Right lobe of liver (tissue), 6 donors: ENCODE measurements around the gene MKRN2OS. TPM values are rescaled to one million over a fixed set of nuclear protein-coding genes. Genes with fewer than 3 reads are reported as not detected.
A peak's percentile ranks its signal among the peaks of the same experiment; 100 is the strongest.

ENCODE experiments used
- ATAC-seq, 4 donors: fragments of 200-7000 bp; cut with Tn5 transposase; one replicate each; pipeline ENCODE4 v1.9.1; 2020; ENCODE audit warnings: mild to moderate bottlenecking in 4 of 4, moderate library complexity in 4 of 4
- DNase-seq, 3 donors: peaks; one replicate each; pipeline ENCODE4 v3.0.0-alpha.2; 2020
- H3K27ac ChIP-seq, 3 donors: fragments of 200-600 bp; one replicate each; pipeline ENCODE4 v1.8.0; 2022
- H3K27me3 ChIP-seq, 2 donors: fragments of 200-600 bp; one replicate each; pipeline ENCODE4 v1.8.0; 2022
- H3K36me3 ChIP-seq, 4 donors: fragments of 200-600 bp; sonication (generic) in 1 of 4; one replicate each; pipeline versions ENCODE4 v1.5.1 to v1.8.0; 2017 to 2022; ENCODE audit warnings: control low read depth in 1 of 4
- H3K4me1 ChIP-seq, 4 donors: fragments of 200-600 bp; sonication (generic) in 1 of 4; one replicate each; pipeline versions ENCODE4 v1.5.1 to v1.8.0; 2017 to 2022; ENCODE audit warnings: control low read depth in 1 of 4
- H3K4me3 ChIP-seq, 3 donors: fragments of 200-600 bp; one replicate each; pipeline ENCODE4 v1.8.0; 2022
- H3K9me3 ChIP-seq, 4 donors: fragments of 200-600 bp; sonication (generic) in 1 of 4; one replicate each; pipeline versions ENCODE4 v1.5.1 to v1.8.0; 2017 to 2022; ENCODE audit warnings: control low read depth in 1 of 4
- CTCF ChIP-seq, 4 donors: fragments of 200-600 bp in 3 of 4; fragments of 450-650 bp in 1 of 4; IDR thresholded peaks; one replicate each; pipeline versions ENCODE4 v1.5.1 to v1.8.0; 2016 to 2022; ENCODE audit warnings: antibody characterized with exemption in 4 of 4, mild to moderate bottlenecking in 2 of 4
- POLR2A ChIP-seq: fragments of 450-650 bp; IDR thresholded peaks from one replicate; pipeline ENCODE4 v1.6.1; 2017; ENCODE audit warnings: antibody characterized with exemption, mild to moderate bottlenecking
- WGBS: methylation state at CpG from one replicate; pipeline ENCODE4 v1.1.6; 2018; ENCODE audit warnings: low coverage, low lambda C conversion rate; ENCODE audit not compliant: insufficient coverage; ENCODE audit errors: missing lambda C conversion rate; 5-methylcytosine and 5-hydroxymethylcytosine counted together
- intact Hi-C, 2 donors: fragments of 100-400 bp; cut with DNase I; formaldehyde crosslinking; loops; one replicate each; pipeline versions ENCODE4 v1.11.2 to v1.14.1; 2022
- total RNA-seq, 6 experiments: library from RNA; depleted of rRNA in 2 of 6; stranded (reverse); fragments of >200 nt in 2 of 6; fragmentation: NEBNext Ultra II Directional in 3 of 6; extraction: Animal tissue kit (Norgen Biotek cat#: 25700) in 3 of 6; gene quantifications; one replicate each; pipeline versions ENCODE4 v1.1.0 to v1.2.4, GENCODE V29; 2016 to 2023
- donor health status: DM: no; HTN: yes; CAD: no.
- donor health status: DM: no; HTN: no; CAD: no.
- donor health status: DM: no; HTN: no; CAD: no.
- donor health status: DM: no; HTN: yes; CAD: no.
- donor health status: DM: no; HTN: yes; CAD: no.

Gene MKRN2OS
- total RNA-seq, 6 experiments from 2014 or later, result 0.31 TPM; not detected in 5

GRCh38 chr3:12557473-12558100, 12.3 kb upstream of the MKRN2OS start:
- intact Hi-C loops, result no loop called here

GRCh38 chr3:12556690-12557472, 11.6 kb upstream of the MKRN2OS start, which contains the start of gene MKRN2:
MKRN2 (plus strand) TSS chr3:12557087; CDS start chr3:12557151, 64 bp downstream.
- WGBS, result 0% methylated on average over 10 of the region's 77 CpGs
- no peaks in the 10 kb centered on the region for H3K9me3 ChIP-seq
- peak; percentile 97 for TF ChIP-seq POLR2A
- TF ChIP-seq CTCF (IDR thresholded peaks at IDR 0.05), result peak in 1 of 4 donors; percentile 13
- H3K4me3 ChIP-seq, result peak within 1 kb of the TSS; percentile 74 to 88 (median 74)
- H3K4me1 ChIP-seq, result peaks cover 0 to 39% (median 8%) of the 10 kb centered on the region in 4 donors
- H3K27ac ChIP-seq, result peak within 1 kb of the TSS; percentile 88 to 92 (median 90)
- ATAC-seq, result peak; percentile 94 to 97 (median 96)
- intact Hi-C loops, result no loop called here
- DNase-seq, result peak; percentile 89 to 91 (median 90)
- H3K36me3 ChIP-seq, result no peaks in the 10 kb centered on the region
- peaks cover 0 to 4% of the 10 kb centered on the region in 2 donors for H3K27me3 ChIP-seq

More at GRCh38 chr3:12557473-12558100, 12.3 kb upstream of the MKRN2OS start:
- Histone ChIP-seq H3K27me3 (peaks cover 0 to 4% of the 10 kb centered on the region in 2 donors), H3K4me1 (peaks cover 0 to 39% (median 8%) of the 10 kb centered on the region in 4 donors), H3K36me3 (no peaks in the 10 kb centered on the region), H3K4me3 (peak overlapping the region; percentile 74 to 88 (median 74)), H3K9me3 (no peaks in the 10 kb centered on the region), H3K27ac (peak overlapping the region; percentile 88 to 92 (median 90))
- DNase-seq (no peak), ATAC-seq (peak; percentile 25 to 41 (median 38))
- under 1% methylated on average over 18 of the region's 18 CpGs for WGBS
- no peak for TF ChIP-seq CTCF (IDR thresholded peaks at IDR 0.05)
- no peak for TF ChIP-seq POLR2A

- Histone ChIP-seq H3K36me3 (no peaks in the 10 kb centered on the region), H3K4me3 (peak overlapping the region; percentile 74 to 88 (median 74)), H3K27me3 (peaks cover 0 to 4% of the 10 kb centered on the region in 2 donors), H3K27ac (peak overlapping the region; percentile 23 to 92 (median 90)), H3K9me3 (no peaks in the 10 kb centered on the region), H3K4me1 (peaks cover 0 to 39% (median 8%) of the 10 kb centered on the region in 4 donors)
- DNase-seq, result no peak
- intact Hi-C loops, result no loop called here
- TF ChIP-seq POLR2A (no peak), CTCF (IDR thresholded peaks at IDR 0.05) (no peak)
- ATAC-seq, result peak in 3 of 4 donors; percentile 2 to 8 (median 2)
- 3% methylated on average over 8 of the region's 8 CpGs for WGBS
Measured at GRCh38 chr3:12556314-12556689, 11.0 kb upstream of the MKRN2OS start.

- Histone ChIP-seq H3K27ac (no peak overlapping the region), H3K36me3 (no peaks in the 10 kb centered on the region), H3K4me1 (peaks cover 0 to 32% (median 5%) of the 10 kb centered on the region in 4 donors), H3K4me3 (peak overlapping the region; percentile 19 to 45 (median 28)), H3K9me3 (no peaks in the 10 kb centered on the region), H3K27me3 (peaks cover 0 to 4% of the 10 kb centered on the region in 2 donors)
- intact Hi-C loops, result no loop called here
- no peak for TF ChIP-seq POLR2A
- TF ChIP-seq CTCF (IDR thresholded peaks at IDR 0.05), result no peak
- peak in 1 of 3 donors; percentile 23 for DNase-seq
- ATAC-seq, result no peak
- WGBS, result 6% methylated on average over 25 of the region's 26 CpGs
Measured at GRCh38 chr3:12553921-12554391, 8.7 kb upstream of the MKRN2OS start.
